Erythroblast (primary cell): ENCODE results near the gene FXYD5.

ENCODE experiments used
- GATA1 ChIP-seq: IDR thresholded peaks from 2 replicates; pipeline ENCODE4 v1.6.1; 2011; ENCODE audit warnings: low read depth, mild to moderate bottlenecking, control low read depth, low read length, moderate library complexity
- POLR2A ChIP-seq: IDR thresholded peaks from 2 replicates; pipeline ENCODE4 v1.6.1; 2011; ENCODE audit warnings: mild to moderate bottlenecking, low read length

GRCh38 chr19:35114353-35115176 lies 40.0 kb upstream of the FXYD5 start:
- TF ChIP-seq POLR2A, result no peak
- no peak for TF ChIP-seq GATA1
